GM12878 (cell line): ENCODE results near the gene ABCC1. TPM values are rescaled to one million over a fixed set of nuclear protein-coding genes. Genes with fewer than 3 reads are reported as not detected.

ENCODE experiments used
- ATAC-seq: fragments of 200-7000 bp; cut with Tn5 transposase; 3 replicates; pipeline ENCODE4 v1.9.1; 2020; ENCODE audit warnings: mild to moderate bottlenecking, moderate library complexity
- BruUV-seq: library from RNA; stranded (reverse); fragments of 400-500 nt; replicated peaks from 2 replicates; lab custom pipeline; 2021; lab: Mats Ljungman, UMichigan
- CTCF ChIA-PET: fragments of 300-600 bp; sonication (Branson Sonifier 250); formaldehyde crosslinking; extraction: SDS; loops from one replicate; lab custom pipeline; 2021; ENCODE audit warnings: inconsistent platforms; lab: Yijun Ruan, JAX
- POLR2A ChIA-PET: fragments of 350-600 bp; formaldehyde crosslinking; extraction: SDS; loops from one replicate; lab custom pipeline; 2021; ENCODE audit warnings: inconsistent platforms; lab: Charles Lee
- RAD21 ChIA-PET: fragments of 300-600 bp; sonication (Branson Sonifier 250); formaldehyde crosslinking; loops from one replicate; lab custom pipeline; 2023; ENCODE audit warnings: antibody characterized with exemption; ENCODE audit not compliant: unreplicated experiment; lab: Charles Lee
- SMC1A ChIA-PET: fragments of 300-600 bp; sonication (Branson Sonifier 250); formaldehyde crosslinking; loops from one replicate; lab custom pipeline; 2023; ENCODE audit not compliant: unreplicated experiment, uncharacterized antibody; lab: Charles Lee
- DNase-seq: peaks from one replicate; pipeline ENCODE4 v3.0.0-alpha.2; 2011; ENCODE audit warnings: low read depth, low spot score
- FAIRE-seq: peaks from 3 replicates; lab custom pipeline; 2011; peaks lifted over from hg19 to GRCh38; lab: Jason Lieb, UNC
- H2AFZ ChIP-seq: 2 replicates; pipeline ENCODE4 v1.6.0; 2011; ENCODE audit warnings: low read depth, low read length, control low read depth; ENCODE audit not compliant: control insufficient read depth
- H3K27ac ChIP-seq: 2 replicates; pipeline ENCODE4 v1.5.1; 2011; ENCODE audit warnings: control low read depth; ENCODE audit not compliant: control insufficient read depth, insufficient read depth
- H3K27me3 ChIP-seq, 2 experiments: replicated peaks in 1 of 2; 2 replicates each; pipeline versions ENCODE4 v1.6.0 to v1.6.1; 2011; ENCODE audit warnings: low read length in 1 of 2; ENCODE audit not compliant: control insufficient read depth in 2 of 2, insufficient read depth in 2 of 2
- H3K36me3 ChIP-seq, 2 experiments: 2 replicates each; pipeline ENCODE4 v1.5.1; 2011; ENCODE audit warnings: low read length in 1 of 2; ENCODE audit not compliant: control insufficient read depth in 2 of 2, insufficient read depth in 2 of 2
- H3K4me1 ChIP-seq: 2 replicates; pipeline ENCODE4 v1.6.1; 2011; ENCODE audit warnings: mild to moderate bottlenecking, low read length, moderate library complexity, mixed read lengths; ENCODE audit not compliant: control insufficient read depth, insufficient read depth
- H3K4me2 ChIP-seq: 2 replicates; pipeline ENCODE4 v1.6.0; 2011; ENCODE audit warnings: control low read depth; ENCODE audit not compliant: control insufficient read depth, insufficient read depth
- H3K4me3 ChIP-seq: fragments of 200-600 bp; sonication (generic); 2 replicates; pipeline ENCODE4 v1.5.1; 2016
- H3K79me2 ChIP-seq: 2 replicates; pipeline ENCODE4 v1.6.0; 2011; ENCODE audit warnings: low read length; ENCODE audit not compliant: control insufficient read depth, insufficient read depth
- H3K9ac ChIP-seq: 2 replicates; pipeline ENCODE4 v1.8.0; 2011; ENCODE audit warnings: low read length, control low read depth, mixed read lengths; ENCODE audit not compliant: control insufficient read depth, insufficient read depth
- H3K9me3 ChIP-seq: replicated peaks from 3 replicates; pipeline ENCODE4 v1.5.1; 2011; ENCODE audit warnings: mild to moderate bottlenecking, low read length; ENCODE audit not compliant: control insufficient read depth, insufficient read depth
- H4K20me1 ChIP-seq: 2 replicates; pipeline ENCODE4 v1.6.0; 2011; ENCODE audit not compliant: control insufficient read depth, insufficient read depth
- ASH2L ChIP-seq: fragments of 300-600, 200-600 bp; sonication (generic); IDR thresholded peaks from 2 replicates; pipeline ENCODE4 v1.6.1; 2017; ENCODE audit warnings: low read depth, mild to moderate bottlenecking, borderline replicate concordance
- BRCA1 ChIP-seq: IDR thresholded peaks from 2 replicates; pipeline ENCODE4 v1.6.1; 2011; ENCODE audit warnings: low read depth, low read length, improper control_type of control experiment
- HDGF ChIP-seq: fragments of 450-650 bp; IDR thresholded peaks from 2 replicates; pipeline ENCODE4 v1.6.1; 2016; ENCODE audit warnings: antibody characterized with exemption
- JUND ChIP-seq: IDR thresholded peaks from 2 replicates; pipeline ENCODE4 v1.6.1; 2012; ENCODE audit warnings: low read depth, mild to moderate bottlenecking, low read length, improper control_type of control experiment, moderate library complexity
- NFYB ChIP-seq: IDR thresholded peaks from 2 replicates; pipeline ENCODE4 v1.6.1; 2011; ENCODE audit warnings: low read depth, mild to moderate bottlenecking, low read length, improper control_type of control experiment, moderate library complexity; ENCODE audit not compliant: insufficient read depth
- RBBP5 ChIP-seq: fragments of 200-600 bp; sonication (generic); conservative IDR thresholded peaks from 2 replicates; pipeline ENCODE4 v1.6.1; 2016
- RUNX3 ChIP-seq: IDR thresholded peaks from 2 replicates; pipeline ENCODE4 v1.6.1; 2012; ENCODE audit warnings: low read length, inconsistent platforms
- SP1 ChIP-seq: IDR thresholded peaks from one replicate; pipeline ENCODE4 v1.6.1; 2011; ENCODE audit warnings: low read depth, low read length
- SRF ChIP-seq, 2 experiments: IDR thresholded peaks; 2 replicates each; pipeline ENCODE4 v1.6.1; 2011; ENCODE audit warnings: low read depth in 2 of 2, low read length in 2 of 2, mild to moderate bottlenecking in 1 of 2, moderate library complexity in 1 of 2
- SUPT20H ChIP-seq: IDR thresholded peaks from 2 replicates; pipeline ENCODE4 v1.6.1; 2011; ENCODE audit warnings: low read depth, mild to moderate bottlenecking, low read length, moderate library complexity, borderline replicate concordance; ENCODE audit not compliant: control insufficient read depth
- TCF3 ChIP-seq: IDR thresholded peaks from 2 replicates; pipeline ENCODE4 v1.6.1; 2012; ENCODE audit warnings: low read depth, mild to moderate bottlenecking, low read length, borderline replicate concordance; ENCODE audit not compliant: insufficient read depth
- USF2 ChIP-seq: IDR thresholded peaks from 2 replicates; pipeline ENCODE4 v1.6.1; 2011; ENCODE audit warnings: low read depth, low read length, improper control_type of control experiment, borderline replicate concordance
- ZBTB33 ChIP-seq: fragments of 450-650 bp; IDR thresholded peaks from 2 replicates; pipeline ENCODE4 v1.6.1; 2017; ENCODE audit warnings: mild to moderate bottlenecking
- WGBS: methylation state at CpG from one replicate; pipeline ENCODE4 v1.1.6; 2016; ENCODE audit warnings: low lambda C conversion rate; ENCODE audit not compliant: insufficient replicate concordance, insufficient coverage; ENCODE audit errors: missing lambda C conversion rate; 5-methylcytosine and 5-hydroxymethylcytosine counted together
- in situ Hi-C: fragments of 300-500 bp; cut with MboI; formaldehyde crosslinking; loops from 9 replicates; pipeline ENCODE4 v1.14.3; 2018; ENCODE audit warnings: mixed read lengths
- intact Hi-C: fragments of 100-400 bp; cut with micrococcal nuclease; formaldehyde crosslinking; loops from one replicate; pipeline ENCODE4 v1.14.2; 2022; ENCODE audit not compliant: unreplicated experiment
- polyA plus RNA-seq, 11 experiments: library from polyadenylated mRNA; depleted of rRNA in 4 of 11; unstranded in 6 of 11; stranded (reverse) in 5 of 11; fragments of >200 nt; fragmentation: Nextera tagmentation in 4 of 11; fragmentation: Illumina TruSeq in 1 of 11; extraction: Ambion mirVana in 4 of 11; extraction: Trizol in 1 of 11; gene quantifications; 1 replicate in 1 of 11; 2 replicates in 10 of 11; pipeline versions ENCODE4 v1.2.1 to v1.2.3, GENCODE V29; 2011 to 2016; ENCODE audit warnings: inconsistent platforms in 2 of 11, missing spikeins in 2 of 11, low read depth in 1 of 11
- total RNA-seq, 4 experiments: library from RNA; depleted of rRNA in 3 of 4; stranded (reverse); fragments of >200 nt in 3 of 4; fragmentation: Illumina TruSeq in 1 of 4; extraction: Trizol in 1 of 4; gene quantifications; 2 replicates each; pipeline versions ENCODE4 v1.2.1 to v1.2.3, GENCODE V29; 2013 to 2021

Gene ABCC1
- total and polyA plus RNA-seq, 10 of the 15 experiments (the other 5 are each of a cell fraction or from before 2014, with no cell fraction given): 3.2 to 44.6 (median 14.5) TPM

- TF ChIP-seq ASH2L (no peak), RBBP5 (no peak), SRF (IDR thresholded peaks at IDR 0.05; ENCODE audit: low read depth in 2 of 2, low read length in 2 of 2) (no peak), ZBTB33 (no peak), JUND (no peak), BRCA1 (no peak)
These were observed 213.2 kb downstream of the ABCC1 start (continued) for GRCh38 chr16:16162591-16162990.

- Histone ChIP-seq H3K4me1 (no peaks in the 10 kb centered on the region), H3K27ac (no peak overlapping the region), H2AFZ (no peak overlapping the region), H3K4me2 (no peak overlapping the region), H4K20me1 (no peaks in the 10 kb centered on the region), H3K79me2 (no peaks in the 10 kb centered on the region), H3K36me3 (no peaks in the 10 kb centered on the region), H3K9me3 (peaks cover 7% of the 10 kb centered on the region; the same call in 2 of the 3 replicates)
- in situ Hi-C loops: no loop called here
- 23% methylated on average over 4 of the region's 4 CpGs for WGBS
- SMC1A ChIA-PET: no interaction called here
- RAD21 ChIA-PET: no interaction called here
- POLR2A ChIA-PET: interaction anchor here (0.6 kb wide), 1 partner anchor 274 kb away, joined by 4 read pairs; no protein-coding TSS in a partner anchor
- ATAC-seq: no peak
- CTCF ChIA-PET: interaction anchor here (1.2 kb wide), 1 partner anchor 25 kb away, joined by 4 read pairs; no protein-coding TSS in a partner anchor
- no peak for TF ChIP-seq SUPT20H
- TF ChIP-seq HDGF: no peak
- no peak for TF ChIP-seq RUNX3
- TF ChIP-seq SP1: no peak
- TF ChIP-seq NFYB: no peak
- no peak for TF ChIP-seq TCF3
- TF ChIP-seq USF2: no peak
- TF ChIP-seq, all 136 proteins: peak for 0
- no peak for DNase-seq
- Histone ChIP-seq H3K9ac (no peak overlapping the region), H3K27me3 (no peaks in the 10 kb centered on the region), H3K4me3 (no peak overlapping the region)
- intact Hi-C loops: no loop called here
- FAIRE-seq: no peak
- no TSS peak for BruUV-seq
These were observed 213.7 kb downstream of the ABCC1 start for GRCh38 chr16:16163109-16163508.
